Liver (tissue), 9 donors: Measurements from ENCODE around the gene GAST. TPM values are rescaled to one million over a fixed set of nuclear protein-coding genes. Genes with fewer than 3 reads are reported as not detected.
A peak's percentile ranks its signal among the peaks of the same experiment; 100 is the strongest.

Experiments
- DNase-seq: peaks from one replicate; pipeline ENCODE4 v3.0.0-alpha.2; 2017; ENCODE audit warnings: low spot score
- H3K27ac ChIP-seq, 2 donors: one replicate each; pipeline ENCODE4 v1.7.0; 2013; ENCODE audit warnings: inconsistent platforms in 2 of 2, low read length in 2 of 2, control low read depth in 1 of 2, low read depth in 1 of 2, mild to moderate bottlenecking in 1 of 2
- H3K27me3 ChIP-seq, 4 donors: one replicate each; pipeline versions ENCODE4 v1.6.1 to v1.7.0; 2013; ENCODE audit warnings: low read length in 3 of 4, inconsistent platforms in 1 of 4, mild to moderate bottlenecking in 1 of 4, moderate library complexity in 1 of 4; ENCODE audit not compliant: control insufficient read depth in 4 of 4, insufficient read depth in 4 of 4
- H3K36me3 ChIP-seq, 4 donors: one replicate each; pipeline versions ENCODE4 v1.6.1 to v1.7.0; 2013; ENCODE audit warnings: low read length in 3 of 4, mild to moderate bottlenecking in 3 of 4, low read depth in 1 of 4, moderate library complexity in 1 of 4; ENCODE audit not compliant: control insufficient read depth in 4 of 4, insufficient read depth in 3 of 4
- H3K4me1 ChIP-seq, 4 donors: one replicate each; pipeline versions ENCODE4 v1.6.1 to v1.7.0; 2013; ENCODE audit warnings: low read length in 3 of 4, mild to moderate bottlenecking in 3 of 4, moderate library complexity in 1 of 4; ENCODE audit not compliant: control insufficient read depth in 4 of 4, insufficient read depth in 4 of 4
- H3K4me3 ChIP-seq, 3 donors: one replicate each; pipeline versions ENCODE4 v1.6.1 to v1.7.0; 2013; ENCODE audit warnings: low read length in 3 of 3, control low read depth in 1 of 3, low read depth in 1 of 3, mild to moderate bottlenecking in 1 of 3
- H3K9ac ChIP-seq, 2 donors: one replicate each; pipeline ENCODE4 v1.7.0; 2013; ENCODE audit warnings: low read length in 2 of 2, mild to moderate bottlenecking in 2 of 2, moderate library complexity in 2 of 2, control low read depth in 1 of 2, low read depth in 1 of 2
- H3K9me3 ChIP-seq, 4 donors: one replicate each; pipeline versions ENCODE4 v1.6.1 to v1.7.0; 2013; ENCODE audit warnings: low read length in 3 of 4; ENCODE audit not compliant: control insufficient read depth in 4 of 4
- FOXA1 ChIP-seq: IDR thresholded peaks from 2 replicates; pipeline ENCODE4 v1.6.1; 2016; ENCODE audit warnings: antibody characterized with exemption
- FOXA2 ChIP-seq: IDR thresholded peaks from 2 replicates; pipeline ENCODE4 v1.6.1; 2016; ENCODE audit warnings: antibody characterized with exemption
- GABPA ChIP-seq, 2 donors: IDR thresholded peaks in 1 of 2; conservative IDR thresholded peaks in 1 of 2; 2 replicates each; pipeline ENCODE4 v1.6.1; 2016; ENCODE audit warnings: antibody characterized with exemption in 2 of 2, mild to moderate bottlenecking in 1 of 2, moderate library complexity in 1 of 2
- HNF4A ChIP-seq, 2 donors: conservative IDR thresholded peaks; 2 replicates each; pipeline ENCODE4 v1.6.1; 2016; ENCODE audit warnings: antibody characterized with exemption in 2 of 2, mild to moderate bottlenecking in 2 of 2
- HNF4G ChIP-seq: IDR thresholded peaks from 2 replicates; pipeline ENCODE4 v1.6.1; 2016; ENCODE audit warnings: antibody characterized with exemption
- JUND ChIP-seq, 2 donors: IDR thresholded peaks; 2 replicates each; pipeline ENCODE4 v1.6.1; 2016; ENCODE audit warnings: antibody characterized with exemption in 2 of 2
- NR2F2 ChIP-seq: IDR thresholded peaks from 2 replicates; pipeline ENCODE4 v1.6.1; 2016; ENCODE audit warnings: antibody characterized with exemption
- SP1 ChIP-seq: IDR thresholded peaks from 2 replicates; pipeline ENCODE4 v1.6.1; 2018; ENCODE audit warnings: antibody characterized with exemption, mild to moderate bottlenecking
- TAF1 ChIP-seq: conservative IDR thresholded peaks from 2 replicates; pipeline ENCODE4 v1.6.1; 2016; ENCODE audit warnings: antibody characterized with exemption, mild to moderate bottlenecking
- YY1 ChIP-seq: IDR thresholded peaks from 2 replicates; pipeline ENCODE4 v1.6.1; 2016; ENCODE audit warnings: antibody characterized with exemption, mild to moderate bottlenecking
- whole genome bisulfite sequencing: extraction: QIAGEN DNeasy Blood & Tissue Kit; methylation state at CpG from one replicate; pipeline ENCODE4 v1.1.7; 2013; 5-methylcytosine and 5-hydroxymethylcytosine counted together
- polyA plus RNA-seq, 2 donors: library from polyadenylated mRNA; stranded (reverse) in 1 of 2; unstranded in 1 of 2; fragments of 200-250 nt in 1 of 2; fragments of >200 nt in 1 of 2; fragmentation: Nextera tagmentation in 1 of 2; extraction: Ambion mirVana in 1 of 2; gene quantifications; one replicate each; pipeline versions ENCODE4 v1.2.1 to v1.2.3, GENCODE V29; 2013 to 2015
- total RNA-seq, 2 donors: library from RNA; depleted of rRNA; stranded (reverse); fragments of >200 nt; gene quantifications; one replicate each; pipeline ENCODE4 v1.2.3, GENCODE V29; 2014
- TF ChIP-seq, protein P1 (sequence below): IDR thresholded peaks from 2 replicates; pipeline ENCODE4 v1.6.1; 2016; ENCODE audit warnings: antibody characterized with exemption
- TF ChIP-seq, protein P2 (sequence below): IDR thresholded peaks from 2 replicates; pipeline ENCODE4 v1.6.1; 2016; ENCODE audit warnings: antibody characterized with exemption
- TF ChIP-seq, protein P3 (sequence below): fragments of 150-350 bp; IDR thresholded peaks from 2 replicates; pipeline ENCODE4 v1.5.1; 2017; ENCODE audit warnings: improper control_type of control experiment, low read depth, low read length; ENCODE audit not compliant: missing input control
- TF ChIP-seq, protein P4 (sequence below): IDR thresholded peaks from 2 replicates; pipeline ENCODE4 v1.6.1; 2016; ENCODE audit warnings: antibody characterized with exemption, mild to moderate bottlenecking
- donor health status: healthy.
- donor health status: healthy.
- donor health status: healthy.
- donor health status: healthy.
- donor health status: healthy.

GAST gene
- total and polyA plus RNA-seq, 4 donors, result not detected

DNA sequence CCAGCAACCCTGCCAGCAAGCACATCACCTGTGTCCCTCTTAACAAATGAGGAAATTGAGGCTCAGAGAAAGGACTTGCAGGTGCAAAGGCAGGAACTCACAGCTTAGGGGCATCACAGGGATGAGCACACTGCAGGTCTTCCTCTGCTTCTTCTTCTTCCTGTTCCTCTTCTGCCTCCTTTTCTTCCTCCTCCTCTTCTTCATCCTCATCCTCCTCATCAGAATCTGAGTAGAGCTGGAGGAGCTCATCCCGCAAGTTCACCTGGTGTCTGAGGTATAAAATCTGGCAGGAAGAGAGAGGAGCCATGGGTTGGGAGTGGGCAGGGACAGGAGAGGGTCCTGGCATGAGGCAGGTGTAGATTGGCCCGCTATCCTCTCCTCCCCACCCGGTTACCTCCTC is 19.7 kb downstream of the GAST start (continued):
- TF ChIP-seq HNF4G (no peak), GABPA (IDR thresholded peaks at IDR 0.05 in 1 of 2, conservative IDR thresholded peaks at IDR 0.05 in 1 of 2) (no peak), SP1 (no peak), JUND (IDR thresholded peaks at IDR 0.05) (no peak), NR2F2 (no peak), FOXA2 (no peak), TAF1 (no peak), YY1 (no peak)
- TF ChIP-seq, protein P1, sequence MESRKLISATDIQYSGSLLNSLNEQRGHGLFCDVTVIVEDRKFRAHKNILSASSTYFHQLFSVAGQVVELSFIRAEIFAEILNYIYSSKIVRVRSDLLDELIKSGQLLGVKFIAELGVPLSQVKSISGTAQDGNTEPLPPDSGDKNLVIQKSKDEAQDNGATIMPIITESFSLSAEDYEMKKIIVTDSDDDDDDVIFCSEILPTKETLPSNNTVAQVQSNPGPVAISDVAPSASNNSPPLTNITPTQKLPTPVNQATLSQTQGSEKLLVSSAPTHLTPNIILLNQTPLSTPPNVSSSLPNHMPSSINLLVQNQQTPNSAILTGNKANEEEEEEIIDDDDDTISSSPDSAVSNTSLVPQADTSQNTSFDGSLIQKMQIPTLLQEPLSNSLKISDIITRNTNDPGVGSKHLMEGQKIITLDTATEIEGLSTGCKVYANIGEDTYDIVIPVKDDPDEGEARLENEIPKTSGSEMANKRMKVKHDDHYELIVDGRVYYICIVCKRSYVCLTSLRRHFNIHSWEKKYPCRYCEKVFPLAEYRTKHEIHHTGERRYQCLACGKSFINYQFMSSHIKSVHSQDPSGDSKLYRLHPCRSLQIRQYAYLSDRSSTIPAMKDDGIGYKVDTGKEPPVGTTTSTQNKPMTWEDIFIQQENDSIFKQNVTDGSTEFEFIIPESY, result no peak

DNA sequence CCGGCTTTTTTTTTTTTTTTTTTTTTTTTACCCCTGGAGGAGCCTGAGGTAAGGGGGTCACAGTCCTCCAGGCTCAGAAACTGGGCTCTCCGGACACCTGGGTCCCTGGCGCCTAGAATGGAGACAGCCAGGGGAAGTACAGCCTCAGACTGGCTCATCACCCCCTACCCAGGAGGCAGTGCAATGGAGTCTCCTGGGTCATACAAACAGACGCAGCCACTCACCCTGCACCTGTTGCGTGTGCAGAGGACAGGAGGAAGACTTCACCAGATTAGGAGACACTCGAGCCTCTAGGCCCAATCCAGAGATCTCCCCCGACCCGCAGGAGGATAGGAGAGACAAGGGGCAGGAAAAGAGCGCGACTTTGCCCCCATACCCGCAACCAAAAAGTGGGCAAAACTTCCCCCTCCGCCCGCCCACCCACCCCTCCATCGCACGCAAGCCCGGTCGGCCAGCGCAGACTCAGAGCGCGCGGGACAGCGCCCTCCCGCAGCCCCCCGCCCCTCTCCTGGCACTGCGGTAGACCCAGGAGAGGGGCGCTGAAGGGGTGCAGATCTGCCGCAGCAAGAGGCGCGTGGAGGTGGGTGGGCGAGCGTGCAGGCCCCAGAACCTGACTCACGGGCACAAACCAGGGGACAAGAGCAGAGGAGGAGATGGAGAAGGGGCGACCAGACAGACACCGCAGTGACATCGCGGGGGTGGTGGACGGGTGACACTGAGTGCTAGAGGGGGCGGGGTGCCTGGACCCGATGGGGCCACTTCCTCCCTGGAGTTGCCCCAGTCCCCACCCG is 21.4 kb downstream of the GAST start:
- DNase-seq, result no peak
- Histone ChIP-seq H3K9ac (no peak overlapping the region), H3K4me3 (peak overlapping the region in 1 of 3 donors; percentile 38), H3K27ac (no peak overlapping the region), H3K4me1 (peaks cover 4 to 16% (median 9%) of the 10 kb centered on the region in 4 donors), H3K9me3 (no peaks in the 10 kb centered on the region), H3K36me3 (no peaks in the 10 kb centered on the region), H3K27me3 (peaks cover 0 to 5% (median 0%) of the 10 kb centered on the region in 4 donors)
- TF ChIP-seq FOXA1 (no peak), TAF1 (no peak), NR2F2 (no peak), HNF4A (conservative IDR thresholded peaks at IDR 0.05) (no peak), JUND (IDR thresholded peaks at IDR 0.05) (no peak), FOXA2 (no peak), YY1 (no peak)
- TF ChIP-seq, protein P2, sequence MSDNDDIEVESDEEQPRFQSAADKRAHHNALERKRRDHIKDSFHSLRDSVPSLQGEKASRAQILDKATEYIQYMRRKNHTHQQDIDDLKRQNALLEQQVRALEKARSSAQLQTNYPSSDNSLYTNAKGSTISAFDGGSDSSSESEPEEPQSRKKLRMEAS, result no peak
- TF ChIP-seq, protein P3, sequence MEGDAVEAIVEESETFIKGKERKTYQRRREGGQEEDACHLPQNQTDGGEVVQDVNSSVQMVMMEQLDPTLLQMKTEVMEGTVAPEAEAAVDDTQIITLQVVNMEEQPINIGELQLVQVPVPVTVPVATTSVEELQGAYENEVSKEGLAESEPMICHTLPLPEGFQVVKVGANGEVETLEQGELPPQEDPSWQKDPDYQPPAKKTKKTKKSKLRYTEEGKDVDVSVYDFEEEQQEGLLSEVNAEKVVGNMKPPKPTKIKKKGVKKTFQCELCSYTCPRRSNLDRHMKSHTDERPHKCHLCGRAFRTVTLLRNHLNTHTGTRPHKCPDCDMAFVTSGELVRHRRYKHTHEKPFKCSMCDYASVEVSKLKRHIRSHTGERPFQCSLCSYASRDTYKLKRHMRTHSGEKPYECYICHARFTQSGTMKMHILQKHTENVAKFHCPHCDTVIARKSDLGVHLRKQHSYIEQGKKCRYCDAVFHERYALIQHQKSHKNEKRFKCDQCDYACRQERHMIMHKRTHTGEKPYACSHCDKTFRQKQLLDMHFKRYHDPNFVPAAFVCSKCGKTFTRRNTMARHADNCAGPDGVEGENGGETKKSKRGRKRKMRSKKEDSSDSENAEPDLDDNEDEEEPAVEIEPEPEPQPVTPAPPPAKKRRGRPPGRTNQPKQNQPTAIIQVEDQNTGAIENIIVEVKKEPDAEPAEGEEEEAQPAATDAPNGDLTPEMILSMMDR, result no peak
- TF ChIP-seq, protein P4, sequence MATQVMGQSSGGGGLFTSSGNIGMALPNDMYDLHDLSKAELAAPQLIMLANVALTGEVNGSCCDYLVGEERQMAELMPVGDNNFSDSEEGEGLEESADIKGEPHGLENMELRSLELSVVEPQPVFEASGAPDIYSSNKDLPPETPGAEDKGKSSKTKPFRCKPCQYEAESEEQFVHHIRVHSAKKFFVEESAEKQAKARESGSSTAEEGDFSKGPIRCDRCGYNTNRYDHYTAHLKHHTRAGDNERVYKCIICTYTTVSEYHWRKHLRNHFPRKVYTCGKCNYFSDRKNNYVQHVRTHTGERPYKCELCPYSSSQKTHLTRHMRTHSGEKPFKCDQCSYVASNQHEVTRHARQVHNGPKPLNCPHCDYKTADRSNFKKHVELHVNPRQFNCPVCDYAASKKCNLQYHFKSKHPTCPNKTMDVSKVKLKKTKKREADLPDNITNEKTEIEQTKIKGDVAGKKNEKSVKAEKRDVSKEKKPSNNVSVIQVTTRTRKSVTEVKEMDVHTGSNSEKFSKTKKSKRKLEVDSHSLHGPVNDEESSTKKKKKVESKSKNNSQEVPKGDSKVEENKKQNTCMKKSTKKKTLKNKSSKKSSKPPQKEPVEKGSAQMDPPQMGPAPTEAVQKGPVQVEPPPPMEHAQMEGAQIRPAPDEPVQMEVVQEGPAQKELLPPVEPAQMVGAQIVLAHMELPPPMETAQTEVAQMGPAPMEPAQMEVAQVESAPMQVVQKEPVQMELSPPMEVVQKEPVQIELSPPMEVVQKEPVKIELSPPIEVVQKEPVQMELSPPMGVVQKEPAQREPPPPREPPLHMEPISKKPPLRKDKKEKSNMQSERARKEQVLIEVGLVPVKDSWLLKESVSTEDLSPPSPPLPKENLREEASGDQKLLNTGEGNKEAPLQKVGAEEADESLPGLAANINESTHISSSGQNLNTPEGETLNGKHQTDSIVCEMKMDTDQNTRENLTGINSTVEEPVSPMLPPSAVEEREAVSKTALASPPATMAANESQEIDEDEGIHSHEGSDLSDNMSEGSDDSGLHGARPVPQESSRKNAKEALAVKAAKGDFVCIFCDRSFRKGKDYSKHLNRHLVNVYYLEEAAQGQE, result no peak
- WGBS, result 14% methylated on average over 40 of the region's 40 CpGs
